OCI-LY1 (cell line): ENCODE measurements around the gene SLC6A18.

Experiments
- H2AFZ ChIP-seq: fragments of 200-600 bp; sonication (generic), shearing (Covaris generic); 2 replicates; pipeline ENCODE4 v1.6.0; 2014; ENCODE audit warnings: antibody characterized with exemption, mild to moderate bottlenecking, low read length
- H3F3A ChIP-seq: fragments of 200-600 bp; sonication (generic), shearing (Covaris generic); 2 replicates; pipeline ENCODE4 v1.6.0; 2014; ENCODE audit warnings: mild to moderate bottlenecking, antibody characterized with exemption, low read length, moderate library complexity; ENCODE audit not compliant: insufficient read depth
- H3K27ac ChIP-seq: fragments of 200-600 bp; sonication (generic); 2 replicates; pipeline ENCODE4 v1.5.1; 2014; ENCODE audit warnings: low read length, mixed run types, mild to moderate bottlenecking, low read depth; ENCODE audit not compliant: poor library complexity, severe bottlenecking
- H3K27me3 ChIP-seq: fragments of 200-600 bp; sonication (generic); 2 replicates; pipeline ENCODE4 v1.6.0; 2014; ENCODE audit warnings: antibody characterized with exemption, mild to moderate bottlenecking, low read length, moderate library complexity; ENCODE audit not compliant: insufficient read depth
- H3K36me3 ChIP-seq: fragments of 200-600 bp; sonication (generic); 2 replicates; pipeline ENCODE4 v1.6.1; 2014; ENCODE audit warnings: mild to moderate bottlenecking, antibody characterized with exemption, low read length, moderate library complexity, mixed read lengths; ENCODE audit not compliant: insufficient read depth
- H3K4me1 ChIP-seq: fragments of 200-600 bp; sonication (generic); 2 replicates; pipeline ENCODE4 v1.5.1; 2014; ENCODE audit warnings: mild to moderate bottlenecking, low read length, moderate library complexity; ENCODE audit not compliant: insufficient read depth, severe bottlenecking
- H3K4me2 ChIP-seq: fragments of 200-600 bp; sonication (generic), shearing (Covaris generic); 2 replicates; pipeline ENCODE4 v1.6.1; 2014; ENCODE audit warnings: low read length
- H3K4me3 ChIP-seq: fragments of 200-600 bp; sonication (generic); 2 replicates; pipeline ENCODE4 v1.5.1; 2014; ENCODE audit warnings: low read length, low read depth, mild to moderate bottlenecking, mixed read lengths; ENCODE audit not compliant: poor library complexity, severe bottlenecking
- H3K79me2 ChIP-seq: fragments of 200-600 bp; shearing (Covaris generic); 2 replicates; pipeline ENCODE4 v1.6.1; 2016; ENCODE audit warnings: mixed run types, low read length, mixed read lengths; ENCODE audit not compliant: insufficient read depth
- H3K9ac ChIP-seq: fragments of 200-600 bp; sonication (generic), shearing (Covaris generic); 2 replicates; pipeline ENCODE4 v1.6.1; 2014; ENCODE audit warnings: mild to moderate bottlenecking, low read length, mixed read lengths
- H3K9me2 ChIP-seq: fragments of 200-600 bp; sonication (generic), shearing (Covaris generic); 2 replicates; pipeline ENCODE4 v1.6.1; 2014; ENCODE audit warnings: low read depth, mild to moderate bottlenecking, low read length, mixed read lengths
- H3K9me3 ChIP-seq: fragments of 200-600 bp; shearing (Covaris generic); 2 replicates; pipeline ENCODE4 v1.6.1; 2014; ENCODE audit warnings: low read length, mixed read lengths
- H4K20me1 ChIP-seq: fragments of 200-600 bp; sonication (generic), shearing (Covaris generic); 2 replicates; pipeline ENCODE4 v1.6.0; 2016; ENCODE audit warnings: mild to moderate bottlenecking, low read length; ENCODE audit not compliant: insufficient read depth
- EZH2 ChIP-seq: fragments of 200-600 bp; sonication (generic), shearing (Covaris generic); IDR thresholded peaks from 2 replicates; pipeline ENCODE4 v1.8.0; 2017; ENCODE audit warnings: borderline replicate concordance, mixed run types, mild to moderate bottlenecking, antibody characterized with exemption, low read length, moderate library complexity, mixed read lengths
- TF ChIP-seq, protein P1 (sequence below): fragments of 200-600 bp; sonication (generic), shearing (Covaris generic); IDR thresholded peaks from 2 replicates; pipeline ENCODE4 v1.5.1; 2017; ENCODE audit warnings: mild to moderate bottlenecking, antibody characterized with exemption, low read length, moderate library complexity, mixed read lengths

SLC6A18 gene

DNA sequence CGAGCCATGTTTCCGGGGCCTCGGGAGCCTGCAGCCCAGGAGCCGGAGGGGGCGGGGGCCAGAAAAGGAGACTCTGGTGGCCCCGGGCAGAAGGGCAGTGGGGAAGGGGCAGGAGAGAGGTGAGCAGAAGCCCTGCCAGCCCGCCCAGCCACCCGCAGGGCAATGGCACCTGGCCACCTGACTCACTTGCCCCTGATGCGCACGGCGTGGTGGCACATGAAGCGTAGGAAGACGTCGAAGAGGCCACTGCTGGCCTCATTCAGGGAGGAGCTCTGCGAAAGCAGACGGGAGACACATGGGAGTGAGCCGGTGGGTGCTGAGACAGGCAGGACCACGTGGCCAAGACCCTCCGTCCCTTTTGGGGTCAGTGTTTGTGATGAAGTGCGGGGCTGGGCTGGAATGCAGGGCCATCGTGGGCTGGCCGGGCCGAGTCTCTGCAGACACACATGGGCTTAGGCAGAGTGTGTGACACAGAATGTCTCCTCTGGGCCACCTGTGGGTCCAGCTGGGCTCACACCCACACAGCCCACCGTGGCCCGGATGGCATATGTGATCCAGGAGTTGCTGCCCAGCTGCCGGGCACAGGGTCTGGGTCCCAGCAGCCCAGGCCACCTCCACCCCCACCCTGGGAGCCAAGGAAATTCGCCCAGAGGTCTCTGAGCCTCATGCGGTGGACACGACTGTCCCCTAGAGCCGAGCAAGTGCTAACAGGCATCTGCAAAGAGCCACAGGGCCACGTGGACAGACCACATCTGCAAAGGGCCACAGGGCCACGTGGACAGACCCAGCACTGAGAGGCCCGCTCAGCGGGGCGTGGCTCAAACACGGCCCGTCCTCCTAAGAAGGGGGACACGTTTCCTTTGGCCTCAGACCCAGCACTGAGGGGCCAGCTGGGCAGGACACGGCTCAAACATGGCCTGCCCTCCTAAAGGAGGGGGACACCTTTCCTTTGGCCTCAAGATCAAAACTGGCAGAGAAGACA lies 46.0 kb downstream of the SLC6A18 start:
- no peak overlapping the region for H3K27ac ChIP-seq
- peaks cover 64% of the 10 kb centered on the region for H3K36me3 ChIP-seq
- no peaks in the 10 kb centered on the region for H3F3A ChIP-seq
- H3K79me2 ChIP-seq = no peaks in the 10 kb centered on the region
- no peak overlapping the region for H3K4me2 ChIP-seq
- H3K4me1 ChIP-seq = no peaks in the 10 kb centered on the region
- H3K9me2 ChIP-seq = no peaks in the 10 kb centered on the region
- no peak overlapping the region for H3K4me3 ChIP-seq
- no peak overlapping the region for H2AFZ ChIP-seq
- no peak for TF ChIP-seq EZH2
- TF ChIP-seq, protein P1, sequence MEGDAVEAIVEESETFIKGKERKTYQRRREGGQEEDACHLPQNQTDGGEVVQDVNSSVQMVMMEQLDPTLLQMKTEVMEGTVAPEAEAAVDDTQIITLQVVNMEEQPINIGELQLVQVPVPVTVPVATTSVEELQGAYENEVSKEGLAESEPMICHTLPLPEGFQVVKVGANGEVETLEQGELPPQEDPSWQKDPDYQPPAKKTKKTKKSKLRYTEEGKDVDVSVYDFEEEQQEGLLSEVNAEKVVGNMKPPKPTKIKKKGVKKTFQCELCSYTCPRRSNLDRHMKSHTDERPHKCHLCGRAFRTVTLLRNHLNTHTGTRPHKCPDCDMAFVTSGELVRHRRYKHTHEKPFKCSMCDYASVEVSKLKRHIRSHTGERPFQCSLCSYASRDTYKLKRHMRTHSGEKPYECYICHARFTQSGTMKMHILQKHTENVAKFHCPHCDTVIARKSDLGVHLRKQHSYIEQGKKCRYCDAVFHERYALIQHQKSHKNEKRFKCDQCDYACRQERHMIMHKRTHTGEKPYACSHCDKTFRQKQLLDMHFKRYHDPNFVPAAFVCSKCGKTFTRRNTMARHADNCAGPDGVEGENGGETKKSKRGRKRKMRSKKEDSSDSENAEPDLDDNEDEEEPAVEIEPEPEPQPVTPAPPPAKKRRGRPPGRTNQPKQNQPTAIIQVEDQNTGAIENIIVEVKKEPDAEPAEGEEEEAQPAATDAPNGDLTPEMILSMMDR = no peak
- H3K9ac ChIP-seq = no peak overlapping the region
- no peaks in the 10 kb centered on the region for H4K20me1 ChIP-seq
- H3K27me3 ChIP-seq = no peaks in the 10 kb centered on the region
- H3K9me3 ChIP-seq = no peaks in the 10 kb centered on the region

DNA sequence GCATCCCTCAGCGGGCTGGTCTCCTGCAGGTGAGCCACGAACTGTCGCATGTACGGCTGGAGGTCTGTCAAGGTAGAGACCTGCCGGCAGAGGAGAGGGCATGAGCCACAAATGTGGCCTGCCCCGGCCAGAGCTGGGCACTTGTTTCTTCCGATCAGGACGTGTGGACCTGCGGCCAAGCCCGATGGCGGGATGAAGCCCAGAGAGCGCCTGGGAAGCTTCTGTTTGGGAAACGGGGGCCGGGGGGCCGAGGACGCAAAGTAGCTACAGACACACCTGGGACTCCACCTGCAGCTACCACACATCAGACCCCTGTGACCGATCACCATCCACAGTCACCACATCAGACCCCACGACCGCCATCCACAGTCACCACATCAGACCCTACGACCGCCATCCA lies 47.0 kb downstream of the SLC6A18 start:
- no peak overlapping the region for H3K27ac ChIP-seq
- no peaks in the 10 kb centered on the region for H3K9me2 ChIP-seq
- peaks cover 63% of the 10 kb centered on the region for H3K36me3 ChIP-seq
- no peaks in the 10 kb centered on the region for H3K27me3 ChIP-seq
- H3K79me2 ChIP-seq = no peaks in the 10 kb centered on the region
- H3K4me3 ChIP-seq = no peak overlapping the region
- H2AFZ ChIP-seq = no peak overlapping the region
- no peaks in the 10 kb centered on the region for H3K4me1 ChIP-seq
- no peak overlapping the region for H3K9ac ChIP-seq
- H4K20me1 ChIP-seq = no peaks in the 10 kb centered on the region
- TF ChIP-seq EZH2 = no peak
- TF ChIP-seq, protein P1 = no peak
- H3K4me2 ChIP-seq = no peak overlapping the region
- no peaks in the 10 kb centered on the region for H3K9me3 ChIP-seq
- no peaks in the 10 kb centered on the region for H3F3A ChIP-seq

DNA sequence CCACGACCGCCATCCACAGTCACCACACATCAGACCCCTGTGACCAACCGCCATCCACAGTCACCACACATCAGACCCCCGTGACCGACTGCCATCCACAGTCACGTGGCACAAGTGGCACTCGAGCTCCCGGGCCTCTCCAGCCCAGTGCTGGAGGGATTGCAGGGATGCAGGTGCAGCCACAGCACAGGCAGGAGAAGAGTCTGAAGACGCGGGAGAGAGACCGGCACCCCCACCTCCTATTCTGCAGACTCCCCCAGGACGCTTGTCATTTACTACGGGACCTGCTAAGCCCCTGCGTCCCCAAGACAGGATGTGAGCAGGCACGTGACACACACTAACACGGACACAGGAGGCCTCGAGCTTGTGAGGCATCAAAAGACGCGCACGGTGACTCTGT lies 48.6 kb downstream of the SLC6A18 start:
- no peaks in the 10 kb centered on the region for H3K4me1 ChIP-seq
- no peaks in the 10 kb centered on the region for H3K9me3 ChIP-seq

More for the DNA sequence above, 48.6 kb downstream of the SLC6A18 start:
- Histone ChIP-seq H3K27ac (no peak overlapping the region), H3K4me2 (no peak overlapping the region), H3F3A (no peaks in the 10 kb centered on the region), H3K9me2 (no peaks in the 10 kb centered on the region), H3K9ac (no peak overlapping the region), H3K27me3 (no peaks in the 10 kb centered on the region), H3K79me2 (no peaks in the 10 kb centered on the region), H3K4me3 (no peak overlapping the region), H3K36me3 (peaks cover 63% of the 10 kb centered on the region), H2AFZ (no peak overlapping the region), H4K20me1 (no peaks in the 10 kb centered on the region)
- TF ChIP-seq, protein P1 = no peak
- no peak for TF ChIP-seq EZH2
